Measurements from ENCODE around the gene KLHDC10. TPM values are rescaled to one million over a fixed set of nuclear protein-coding genes. Genes with fewer than 3 reads are reported as not detected.
A peak's percentile ranks its signal among the peaks of the same experiment; 100 is the strongest.
"Not testable (repeated sequence)": the region's sequence is repeated elsewhere in the genome, so short reads cannot be mapped to it uniquely, and the experiment has no call there.

The KLHDC10 gene
- total RNA-seq, 1 experiment from 2014 or later: 37.5 TPM

DNA sequence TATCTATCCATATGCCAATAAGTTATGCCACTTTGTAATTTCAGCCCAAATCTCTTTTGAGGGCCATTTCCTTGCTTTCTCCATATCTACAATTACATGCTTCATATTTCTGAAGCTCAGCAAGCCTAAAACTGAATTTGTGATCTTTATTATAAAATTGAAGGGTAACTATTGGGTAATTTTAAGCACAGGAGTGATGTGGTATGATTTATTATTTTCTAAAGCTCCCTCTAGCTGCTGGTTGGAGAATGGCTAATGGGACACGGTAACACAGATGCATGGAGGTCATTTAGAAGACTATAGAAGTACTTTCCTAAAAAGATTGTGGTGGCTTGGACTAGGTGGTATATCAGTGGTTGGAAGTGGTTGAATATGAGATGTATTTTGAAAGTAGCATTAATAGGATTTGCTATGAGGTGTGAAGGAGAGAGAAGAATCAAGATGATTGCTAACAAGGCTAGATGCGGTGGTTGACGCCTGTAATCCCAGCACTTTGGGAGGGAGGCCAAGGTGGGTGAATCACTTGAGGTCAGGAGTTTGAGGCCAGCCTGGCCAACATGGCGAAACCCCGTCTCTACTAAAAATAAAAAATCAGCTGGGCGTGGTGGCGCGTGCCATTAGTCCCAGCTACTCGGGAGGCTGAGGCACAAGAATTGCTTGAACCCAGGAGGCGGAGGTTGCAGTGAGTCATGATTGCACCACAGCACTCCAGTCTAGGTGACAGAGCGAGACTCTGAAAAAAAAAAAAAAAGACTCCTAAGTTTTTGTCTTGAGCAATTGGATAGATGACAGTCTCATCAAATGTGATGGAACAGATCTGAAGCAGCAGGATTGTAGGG, 13.9 kb downstream of the KLHDC10 start:
- H3K9me3 ChIP-seq (ENCODE audit: low read depth, low read length, poor library complexity, severe bottlenecking): no peaks in the 10 kb centered on the region
- H3K4me3 ChIP-seq (ENCODE audit: low read depth, low read length, poor library complexity, severe bottlenecking): no peak overlapping the region
- no peaks in the 10 kb centered on the region for H3K36me3 ChIP-seq (ENCODE audit: insufficient read depth, low read length, poor library complexity, severe bottlenecking)
- no peaks in the 10 kb centered on the region for H3K27me3 ChIP-seq (replicated peaks; ENCODE audit: insufficient read depth, low read depth, low read length, poor library complexity)
- no TSS peak for BruUV-seq (replicated peaks)
- CTCF ChIA-PET: interaction anchor here (0.6 to 1.0 kb wide), 2 partner anchors 12 to 156 kb away, joined by 4 read pairs; no protein-coding TSS in a partner anchor
- POLR2A ChIA-PET (ENCODE audit: low non-redundant PET): no interaction called here
- peak; percentile 30 for DNase-seq (ENCODE audit: low spot score)
- H3K27ac ChIP-seq (ENCODE audit: low read depth, low read length, poor library complexity, severe bottlenecking): no peak overlapping the region
- H3K4me1 ChIP-seq (ENCODE audit: insufficient read depth, low read length, poor library complexity, severe bottlenecking): no peaks in the 10 kb centered on the region
- intact Hi-C loops (cut with micrococcal nuclease; ENCODE audit: unreplicated experiment): no loop called here
- TF ChIP-seq, protein P1, sequence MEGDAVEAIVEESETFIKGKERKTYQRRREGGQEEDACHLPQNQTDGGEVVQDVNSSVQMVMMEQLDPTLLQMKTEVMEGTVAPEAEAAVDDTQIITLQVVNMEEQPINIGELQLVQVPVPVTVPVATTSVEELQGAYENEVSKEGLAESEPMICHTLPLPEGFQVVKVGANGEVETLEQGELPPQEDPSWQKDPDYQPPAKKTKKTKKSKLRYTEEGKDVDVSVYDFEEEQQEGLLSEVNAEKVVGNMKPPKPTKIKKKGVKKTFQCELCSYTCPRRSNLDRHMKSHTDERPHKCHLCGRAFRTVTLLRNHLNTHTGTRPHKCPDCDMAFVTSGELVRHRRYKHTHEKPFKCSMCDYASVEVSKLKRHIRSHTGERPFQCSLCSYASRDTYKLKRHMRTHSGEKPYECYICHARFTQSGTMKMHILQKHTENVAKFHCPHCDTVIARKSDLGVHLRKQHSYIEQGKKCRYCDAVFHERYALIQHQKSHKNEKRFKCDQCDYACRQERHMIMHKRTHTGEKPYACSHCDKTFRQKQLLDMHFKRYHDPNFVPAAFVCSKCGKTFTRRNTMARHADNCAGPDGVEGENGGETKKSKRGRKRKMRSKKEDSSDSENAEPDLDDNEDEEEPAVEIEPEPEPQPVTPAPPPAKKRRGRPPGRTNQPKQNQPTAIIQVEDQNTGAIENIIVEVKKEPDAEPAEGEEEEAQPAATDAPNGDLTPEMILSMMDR (conservative IDR thresholded peaks at IDR 0.05; ENCODE audit: low read depth, low read length): peak; percentile 73
- TF ChIP-seq EZH2 (IDR thresholded peaks at IDR 0.05; ENCODE audit: borderline replicate concordance, low read depth, low read length, poor library complexity, severe bottlenecking): no peak

DNA sequence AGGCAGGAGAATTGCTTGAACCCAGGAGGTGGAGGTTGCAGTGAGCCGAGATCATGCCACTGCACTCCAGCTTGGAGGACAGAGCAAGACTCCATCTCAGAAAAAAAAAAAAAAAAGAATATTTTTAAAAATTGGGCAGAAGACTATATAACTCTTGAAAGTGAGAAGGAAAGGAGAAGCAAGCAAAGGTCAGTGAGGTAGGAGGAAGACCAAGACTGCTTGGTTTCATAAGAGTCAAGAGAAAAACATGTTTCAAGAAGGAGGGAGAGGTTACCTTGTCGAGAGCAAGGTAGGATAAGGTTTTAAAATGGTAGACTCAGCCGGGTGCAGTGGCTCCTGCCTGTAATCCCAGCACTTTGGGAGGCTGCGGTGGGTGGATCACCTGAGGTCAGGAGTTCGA, 14.9 kb downstream of the KLHDC10 start:
- intact Hi-C loops (cut with micrococcal nuclease; ENCODE audit: unreplicated experiment); H3K36me3 ChIP-seq (ENCODE audit: insufficient read depth, low read length, poor library complexity, severe bottlenecking); POLR2A ChIA-PET (ENCODE audit: low non-redundant PET); DNase-seq (ENCODE audit: low spot score); H3K27ac ChIP-seq (ENCODE audit: low read depth, low read length, poor library complexity, severe bottlenecking); CTCF ChIA-PET; H3K4me3 ChIP-seq (ENCODE audit: low read depth, low read length, poor library complexity, severe bottlenecking); H3K4me1 ChIP-seq (ENCODE audit: insufficient read depth, low read length, poor library complexity, severe bottlenecking); H3K9me3 ChIP-seq (ENCODE audit: low read depth, low read length, poor library complexity, severe bottlenecking); BruUV-seq (replicated peaks); H3K27me3 ChIP-seq (replicated peaks; ENCODE audit: insufficient read depth, low read depth, low read length, poor library complexity): not testable (repeated sequence)

DNA sequence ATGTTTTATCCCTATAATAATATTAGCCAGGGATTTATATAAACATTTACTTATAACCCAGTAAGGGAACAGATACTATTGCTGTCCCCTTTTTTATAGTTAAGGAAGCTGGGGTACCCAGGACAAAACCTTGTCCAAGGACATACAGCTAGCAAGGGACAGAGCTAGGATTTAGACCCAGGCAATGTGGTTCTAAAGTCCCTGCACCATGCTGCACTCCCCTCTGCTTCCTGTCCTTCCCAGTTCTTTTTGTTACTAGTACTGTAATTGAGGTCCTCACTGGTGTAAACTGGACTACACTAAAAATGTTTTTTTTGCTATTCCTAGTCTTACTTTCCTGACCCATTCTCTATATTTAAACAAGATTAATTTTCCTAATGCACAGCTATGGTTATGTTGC, 16.6 kb downstream of the KLHDC10 start:
- Histone ChIP-seq H3K4me1 (ENCODE audit: insufficient read depth, low read length, poor library complexity, severe bottlenecking) (no peaks in the 10 kb centered on the region), H3K27me3 (replicated peaks; ENCODE audit: insufficient read depth, low read depth, low read length, poor library complexity) (no peaks in the 10 kb centered on the region), H3K27ac (ENCODE audit: low read depth, low read length, poor library complexity, severe bottlenecking) (no peak overlapping the region), H3K36me3 (ENCODE audit: insufficient read depth, low read length, poor library complexity, severe bottlenecking) (no peaks in the 10 kb centered on the region), H3K4me3 (ENCODE audit: low read depth, low read length, poor library complexity, severe bottlenecking) (no peak overlapping the region), H3K9me3 (ENCODE audit: low read depth, low read length, poor library complexity, severe bottlenecking) (no peaks in the 10 kb centered on the region)
- ChIA-PET CTCF (interaction anchor here (0.6 kb wide), 2 partner anchors 32 to 745 kb away, joined by 3 to 5 read pairs; no protein-coding TSS in a partner anchor), POLR2A (ENCODE audit: low non-redundant PET) (interaction anchor here (0.5 kb wide), 1 partner anchor 97 kb away, joined by 3 read pairs; no protein-coding TSS in a partner anchor)
- no TSS peak for BruUV-seq (replicated peaks)
- TF ChIP-seq, protein P1 (conservative IDR thresholded peaks at IDR 0.05; ENCODE audit: low read depth, low read length): no peak
- TF ChIP-seq EZH2 (IDR thresholded peaks at IDR 0.05; ENCODE audit: borderline replicate concordance, low read depth, low read length, poor library complexity, severe bottlenecking): no peak
- intact Hi-C loops (cut with micrococcal nuclease; ENCODE audit: unreplicated experiment): no loop called here
- no peak for DNase-seq (ENCODE audit: low spot score)
